Smooth muscle cell (in vitro differentiated cells): ENCODE data around the gene PPP2CA. TPM values are rescaled to one million over a fixed set of nuclear protein-coding genes. Genes with fewer than 3 reads are reported as not detected.

Experiments
- DNase-seq: peaks from one replicate; lab custom pipeline; 2025; ENCODE audit not compliant: unreplicated experiment; lab: John Stamatoyannopoulos, UW
- H2AFZ ChIP-seq: fragments of 200-600 bp; sonication (generic); 2 replicates; pipeline ENCODE4 v1.6.0; 2016; ENCODE audit warnings: antibody characterized with exemption, low read depth, mild to moderate bottlenecking
- H3F3A ChIP-seq: fragments of 200-600 bp; sonication (generic); 2 replicates; pipeline ENCODE4 v1.6.0; 2017; ENCODE audit warnings: antibody characterized with exemption, low read depth
- H3K27ac ChIP-seq: fragments of 200-600 bp; sonication (generic); 2 replicates; pipeline ENCODE4 v1.5.1; 2016; ENCODE audit warnings: low read depth, mild to moderate bottlenecking
- H3K27me3 ChIP-seq: fragments of 200-600 bp; sonication (generic); 2 replicates; pipeline ENCODE4 v1.6.1; 2016; ENCODE audit warnings: low read depth, mild to moderate bottlenecking
- H3K36me3 ChIP-seq: fragments of 200-600 bp; sonication (generic); 2 replicates; pipeline ENCODE4 v1.5.1; 2016; ENCODE audit warnings: low read depth
- H3K4me1 ChIP-seq: fragments of 200-600 bp; sonication (generic); 2 replicates; pipeline ENCODE4 v1.5.1; 2016; ENCODE audit warnings: low read depth
- H3K4me2 ChIP-seq: fragments of 200-600 bp; sonication (generic); 2 replicates; pipeline ENCODE4 v1.6.0; 2016; ENCODE audit warnings: mild to moderate bottlenecking
- H3K4me3 ChIP-seq: fragments of 200-600 bp; sonication (generic); 2 replicates; pipeline ENCODE4 v1.5.1; 2016; ENCODE audit warnings: mild to moderate bottlenecking
- H3K79me2 ChIP-seq: fragments of 200-600 bp; sonication (generic); 2 replicates; pipeline ENCODE4 v1.6.0; 2016; ENCODE audit warnings: low read depth, mild to moderate bottlenecking
- H3K9ac ChIP-seq: fragments of 200-600 bp; sonication (generic); 2 replicates; pipeline ENCODE4 v1.6.0; 2016; ENCODE audit warnings: low read depth
- H3K9me3 ChIP-seq: fragments of 200-600 bp; sonication (generic); replicated peaks from 2 replicates; pipeline ENCODE4 v1.5.1; 2016; ENCODE audit warnings: low read depth
- H4K20me1 ChIP-seq: fragments of 200-600 bp; sonication (generic); 2 replicates; pipeline ENCODE4 v1.6.0; 2016; ENCODE audit warnings: low read depth
- WGBS: methylation state at CpG from one replicate; pipeline ENCODE4 v1.1.7; 2016; ENCODE audit warnings: low lambda C conversion rate; 5-methylcytosine and 5-hydroxymethylcytosine counted together
- polyA plus RNA-seq: library from polyadenylated mRNA; unstranded; fragments of >200 nt; fragmentation: Nextera tagmentation; extraction: Ambion mirVana; gene quantifications from 2 replicates; pipeline ENCODE4 v1.2.1, GENCODE V29; 2016
- total RNA-seq: library from RNA; depleted of rRNA; stranded (reverse); fragments of >200 nt; gene quantifications from 2 replicates; pipeline ENCODE4 v1.2.3, GENCODE V29; 2014
- TF ChIP-seq, protein P1 (sequence below): fragments of 200-600 bp; sonication (generic); IDR thresholded peaks from 2 replicates; pipeline ENCODE4 v1.5.1; 2017; ENCODE audit warnings: borderline replicate concordance, mild to moderate bottlenecking, antibody characterized with exemption; ENCODE audit not compliant: insufficient read depth, poor library complexity, severe bottlenecking

PPP2CA gene
- total and polyA plus RNA-seq, 2 experiments from 2014 or later = 82.4 to 243 TPM

DNA sequence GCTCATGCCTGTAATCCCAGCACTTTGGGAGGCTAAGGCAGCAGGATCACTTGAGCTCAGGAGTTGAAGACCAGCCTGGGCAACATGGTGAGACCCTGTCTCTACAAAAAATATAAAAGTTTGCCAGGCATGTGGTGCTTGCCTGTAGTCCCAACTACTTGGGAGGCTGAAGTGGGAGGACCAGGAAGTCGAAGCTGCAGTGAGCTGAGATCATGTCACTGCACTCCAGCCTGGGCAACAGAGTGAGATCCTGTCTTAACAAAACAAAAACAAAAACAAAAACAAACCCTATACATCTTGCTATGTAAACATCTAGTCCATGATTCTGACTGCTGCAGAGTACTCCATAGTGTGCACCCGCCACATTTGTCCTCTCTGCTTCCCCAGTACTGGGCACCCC is 19.8 kb upstream of the PPP2CA start:
- Histone ChIP-seq H3K4me2 (peak overlapping the region; percentile 12), H3K36me3 (no peaks in the 10 kb centered on the region), H3K27me3 (no peaks in the 10 kb centered on the region), H3K4me3 (no peak overlapping the region), H2AFZ (no peak overlapping the region), H3K9ac (no peak overlapping the region), H3K79me2 (no peaks in the 10 kb centered on the region), H3K4me1 (peaks cover 20% of the 10 kb centered on the region), H3F3A (no peaks in the 10 kb centered on the region), H3K9me3 (no peaks in the 10 kb centered on the region), H4K20me1 (no peaks in the 10 kb centered on the region), H3K27ac (peak overlapping the region; percentile 49)
- TF ChIP-seq, protein P1, sequence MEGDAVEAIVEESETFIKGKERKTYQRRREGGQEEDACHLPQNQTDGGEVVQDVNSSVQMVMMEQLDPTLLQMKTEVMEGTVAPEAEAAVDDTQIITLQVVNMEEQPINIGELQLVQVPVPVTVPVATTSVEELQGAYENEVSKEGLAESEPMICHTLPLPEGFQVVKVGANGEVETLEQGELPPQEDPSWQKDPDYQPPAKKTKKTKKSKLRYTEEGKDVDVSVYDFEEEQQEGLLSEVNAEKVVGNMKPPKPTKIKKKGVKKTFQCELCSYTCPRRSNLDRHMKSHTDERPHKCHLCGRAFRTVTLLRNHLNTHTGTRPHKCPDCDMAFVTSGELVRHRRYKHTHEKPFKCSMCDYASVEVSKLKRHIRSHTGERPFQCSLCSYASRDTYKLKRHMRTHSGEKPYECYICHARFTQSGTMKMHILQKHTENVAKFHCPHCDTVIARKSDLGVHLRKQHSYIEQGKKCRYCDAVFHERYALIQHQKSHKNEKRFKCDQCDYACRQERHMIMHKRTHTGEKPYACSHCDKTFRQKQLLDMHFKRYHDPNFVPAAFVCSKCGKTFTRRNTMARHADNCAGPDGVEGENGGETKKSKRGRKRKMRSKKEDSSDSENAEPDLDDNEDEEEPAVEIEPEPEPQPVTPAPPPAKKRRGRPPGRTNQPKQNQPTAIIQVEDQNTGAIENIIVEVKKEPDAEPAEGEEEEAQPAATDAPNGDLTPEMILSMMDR = no peak
- no peak for DNase-seq
- 90% methylated on average over 2 of the region's 2 CpGs for WGBS

DNA sequence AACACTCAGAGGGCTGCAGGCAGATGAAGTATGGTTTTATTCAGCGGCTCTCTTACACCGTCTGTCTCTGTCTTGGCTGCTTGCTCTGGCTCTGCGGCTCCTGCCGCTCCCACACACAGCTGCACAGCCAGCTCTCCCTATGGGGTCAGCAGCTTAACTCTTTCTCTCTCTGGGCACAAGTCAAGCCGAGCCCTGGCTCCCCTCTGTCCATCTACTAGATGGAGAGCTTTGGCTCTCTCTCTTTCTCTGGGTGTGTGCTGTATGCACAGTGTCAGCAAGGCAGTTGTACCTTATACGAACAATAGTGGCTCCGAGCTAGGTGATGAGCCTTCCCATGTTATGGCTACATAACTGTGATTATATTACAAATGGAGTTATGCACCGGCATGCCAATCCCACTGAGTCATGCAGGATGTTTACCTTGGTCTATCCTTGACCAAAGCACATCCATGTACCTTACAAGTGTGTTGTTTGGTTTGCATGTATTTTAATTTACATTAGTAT is 19.3 kb upstream of the PPP2CA start:
- Histone ChIP-seq H3K4me2 (peak overlapping the region; percentile 56), H3K4me1 (peaks cover 20% of the 10 kb centered on the region), H2AFZ (no peak overlapping the region), H3K9me3 (no peaks in the 10 kb centered on the region), H4K20me1 (no peaks in the 10 kb centered on the region), H3K9ac (no peak overlapping the region), H3K79me2 (no peaks in the 10 kb centered on the region), H3K4me3 (no peak overlapping the region), H3K27me3 (no peaks in the 10 kb centered on the region), H3K36me3 (no peaks in the 10 kb centered on the region), H3F3A (no peaks in the 10 kb centered on the region), H3K27ac (peak overlapping the region; percentile 49)
- DNase-seq = no peak
- TF ChIP-seq, protein P1 = no peak
- 29% methylated on average over 8 of the region's 8 CpGs for WGBS

DNA sequence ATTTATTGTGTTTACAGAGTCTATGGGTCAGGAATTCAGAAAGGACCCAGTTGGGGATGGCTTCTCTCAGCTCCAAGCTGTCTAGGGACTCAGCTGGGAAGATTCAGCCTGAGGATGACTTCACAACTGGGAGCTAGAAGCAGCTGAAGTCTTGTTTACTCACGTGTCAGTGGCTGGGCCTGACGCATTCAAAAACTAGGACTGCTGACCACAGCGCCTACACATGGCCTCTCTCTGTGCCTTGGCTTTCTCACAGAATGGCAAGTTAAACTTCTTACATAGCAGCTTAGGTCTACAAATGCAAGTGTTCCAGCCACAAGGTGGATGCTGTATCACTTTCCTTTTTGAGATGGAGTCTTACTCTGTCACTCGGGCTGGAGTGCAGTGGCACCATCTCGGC is 16.3 kb upstream of the PPP2CA start:
- no peaks in the 10 kb centered on the region for H3K36me3 ChIP-seq
- H3K27me3 ChIP-seq = no peaks in the 10 kb centered on the region
- peak overlapping the region; percentile 89 for H3K27ac ChIP-seq
- H2AFZ ChIP-seq = no peak overlapping the region
- H3K4me3 ChIP-seq = no peak overlapping the region
- peaks cover 9% of the 10 kb centered on the region for H3K4me1 ChIP-seq
- TF ChIP-seq, protein P1 = no peak
- peak overlapping the region; percentile 41 for H3K4me2 ChIP-seq
- WGBS = 48% methylated on average over 5 of the region's 5 CpGs
- peak overlapping the region; percentile 45 for H3K9ac ChIP-seq
- no peaks in the 10 kb centered on the region for H3F3A ChIP-seq
- no peaks in the 10 kb centered on the region for H3K79me2 ChIP-seq
- no peak for DNase-seq
- H3K9me3 ChIP-seq = no peaks in the 10 kb centered on the region
- H4K20me1 ChIP-seq = no peaks in the 10 kb centered on the region

DNA sequence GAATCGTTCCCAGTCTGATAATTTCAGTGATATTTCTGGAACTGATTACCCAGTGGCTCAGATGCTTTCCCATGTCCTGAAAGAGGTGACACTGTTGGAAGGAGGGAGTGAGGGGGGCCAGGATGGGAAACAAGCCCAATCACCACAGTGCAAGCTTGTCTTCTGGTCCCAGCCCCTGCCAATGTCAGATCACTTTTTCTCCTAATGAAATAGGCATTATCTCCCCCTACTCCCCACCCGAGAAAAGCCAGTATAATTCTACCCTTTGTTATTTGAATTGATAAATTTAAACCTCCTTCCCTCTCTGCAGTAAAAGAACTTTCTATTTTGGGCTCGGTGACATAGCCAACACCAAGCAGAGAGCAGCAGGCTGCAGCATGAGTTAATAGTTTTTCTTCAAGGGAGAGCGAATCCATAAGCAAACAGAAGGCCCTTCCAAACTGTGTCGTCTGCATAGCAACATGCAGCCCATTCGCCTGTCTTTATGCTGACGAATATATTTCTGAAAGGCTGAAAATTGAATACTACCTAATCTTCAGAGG is 14.6 kb upstream of the PPP2CA start:
- H3K9ac ChIP-seq = no peak overlapping the region
- H3F3A ChIP-seq = no peaks in the 10 kb centered on the region
- TF ChIP-seq, protein P1 = no peak
- peaks cover 5% of the 10 kb centered on the region for H3K4me1 ChIP-seq
- H3K27me3 ChIP-seq = no peaks in the 10 kb centered on the region
- WGBS = 44% methylated on average over 7 of the region's 7 CpGs
- no peaks in the 10 kb centered on the region for H3K9me3 ChIP-seq
- no peaks in the 10 kb centered on the region for H3K79me2 ChIP-seq
- no peaks in the 10 kb centered on the region for H3K36me3 ChIP-seq
- DNase-seq = no peak
- peak overlapping the region; percentile 42 for H3K4me2 ChIP-seq
- no peaks in the 10 kb centered on the region for H4K20me1 ChIP-seq
- H2AFZ ChIP-seq = peak overlapping the region; percentile 4
- peak overlapping the region; percentile 89 for H3K27ac ChIP-seq
- no peak overlapping the region for H3K4me3 ChIP-seq
